AG09309 (cell line): ENCODE data around the gene ACTR3.

Experiments
- DNase-seq: peaks from one replicate; pipeline ENCODE4 v3.0.0-alpha.2; 2010; ENCODE audit warnings: low read depth
- H3K4me3 ChIP-seq: 2 replicates; pipeline ENCODE4 v1.5.1; 2011; ENCODE audit warnings: mild to moderate bottlenecking, low read depth, low read length, moderate library complexity; ENCODE audit not compliant: control insufficient read depth
- TF ChIP-seq, protein P1 (sequence below): IDR thresholded peaks from 2 replicates; pipeline ENCODE4 v1.5.1; 2011; ENCODE audit warnings: mild to moderate bottlenecking, low read depth, low read length, inconsistent platforms; ENCODE audit not compliant: insufficient read depth, control insufficient read depth; ENCODE audit errors: missing control alignments

ACTR3 gene

DNA sequence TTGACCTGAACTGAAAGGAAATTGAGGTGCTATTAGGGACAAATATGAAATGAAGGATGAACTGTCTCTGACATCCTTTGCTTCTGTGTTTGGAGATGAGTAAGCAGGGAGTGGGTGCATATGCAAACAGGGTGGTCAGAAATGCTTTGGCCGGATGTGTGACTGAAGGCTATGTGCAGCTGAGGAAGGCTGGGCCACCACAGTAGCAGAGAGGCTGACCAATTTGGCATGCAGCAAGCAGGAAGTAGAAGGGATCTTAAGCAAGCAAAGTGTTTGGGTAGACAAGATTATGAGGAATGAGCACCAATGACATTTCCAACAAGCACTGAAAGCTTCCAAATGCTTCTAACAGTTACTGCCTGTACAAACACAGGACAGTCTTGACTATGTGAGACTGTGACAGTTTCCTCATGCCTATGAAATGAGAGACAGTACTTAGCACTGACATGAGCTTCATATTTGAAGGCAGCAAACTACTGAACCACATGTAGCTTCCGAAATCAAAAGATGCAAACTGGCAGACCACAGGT, 3.3 kb upstream of the ACTR3 start:
- peak; percentile 67 for DNase-seq

DNA sequence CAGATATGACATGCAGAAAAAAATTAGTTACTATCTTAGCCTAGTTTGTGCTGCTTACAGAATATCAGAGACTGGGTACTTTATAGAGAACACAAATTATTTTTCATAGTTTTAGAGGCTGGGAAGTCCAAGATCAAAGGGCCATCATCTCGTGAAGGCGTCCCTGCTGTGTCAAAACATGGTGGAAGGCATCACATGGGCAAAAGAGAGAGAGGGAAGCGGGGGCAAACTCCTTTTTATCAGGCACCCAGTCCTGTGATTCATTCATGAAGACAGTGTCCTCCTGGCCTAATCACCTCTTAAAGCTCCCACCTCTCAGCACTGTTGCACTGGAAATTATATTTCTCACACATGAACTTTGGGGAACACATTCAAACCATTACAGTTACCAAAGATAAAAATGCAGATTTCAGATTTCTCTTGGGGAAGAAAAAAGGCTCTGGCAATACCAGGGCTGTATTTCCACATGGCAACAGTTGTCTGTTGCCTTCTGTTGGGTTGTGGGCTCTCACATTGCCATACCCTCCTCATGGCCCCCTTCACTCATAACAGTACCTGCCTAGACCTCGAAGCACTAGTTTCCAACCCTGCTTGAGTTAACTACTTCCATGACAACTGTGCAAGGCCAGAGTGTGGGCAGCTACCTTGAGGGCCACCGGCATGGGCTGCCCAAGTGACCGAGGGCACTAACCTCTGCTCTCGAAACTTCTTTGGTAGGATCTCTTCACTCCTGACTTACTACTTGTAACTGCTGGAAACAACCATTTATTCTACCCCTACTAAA, 2.7 kb upstream of the ACTR3 start:
- DNase-seq, result no peak
- TF ChIP-seq, protein P1, sequence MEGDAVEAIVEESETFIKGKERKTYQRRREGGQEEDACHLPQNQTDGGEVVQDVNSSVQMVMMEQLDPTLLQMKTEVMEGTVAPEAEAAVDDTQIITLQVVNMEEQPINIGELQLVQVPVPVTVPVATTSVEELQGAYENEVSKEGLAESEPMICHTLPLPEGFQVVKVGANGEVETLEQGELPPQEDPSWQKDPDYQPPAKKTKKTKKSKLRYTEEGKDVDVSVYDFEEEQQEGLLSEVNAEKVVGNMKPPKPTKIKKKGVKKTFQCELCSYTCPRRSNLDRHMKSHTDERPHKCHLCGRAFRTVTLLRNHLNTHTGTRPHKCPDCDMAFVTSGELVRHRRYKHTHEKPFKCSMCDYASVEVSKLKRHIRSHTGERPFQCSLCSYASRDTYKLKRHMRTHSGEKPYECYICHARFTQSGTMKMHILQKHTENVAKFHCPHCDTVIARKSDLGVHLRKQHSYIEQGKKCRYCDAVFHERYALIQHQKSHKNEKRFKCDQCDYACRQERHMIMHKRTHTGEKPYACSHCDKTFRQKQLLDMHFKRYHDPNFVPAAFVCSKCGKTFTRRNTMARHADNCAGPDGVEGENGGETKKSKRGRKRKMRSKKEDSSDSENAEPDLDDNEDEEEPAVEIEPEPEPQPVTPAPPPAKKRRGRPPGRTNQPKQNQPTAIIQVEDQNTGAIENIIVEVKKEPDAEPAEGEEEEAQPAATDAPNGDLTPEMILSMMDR, result no peak
- H3K4me3 ChIP-seq, result no peak overlapping the region

More for the DNA sequence above, 3.3 kb upstream of the ACTR3 start:
- TF ChIP-seq, protein P1, result no peak
- no peak overlapping the region for H3K4me3 ChIP-seq

DNA sequence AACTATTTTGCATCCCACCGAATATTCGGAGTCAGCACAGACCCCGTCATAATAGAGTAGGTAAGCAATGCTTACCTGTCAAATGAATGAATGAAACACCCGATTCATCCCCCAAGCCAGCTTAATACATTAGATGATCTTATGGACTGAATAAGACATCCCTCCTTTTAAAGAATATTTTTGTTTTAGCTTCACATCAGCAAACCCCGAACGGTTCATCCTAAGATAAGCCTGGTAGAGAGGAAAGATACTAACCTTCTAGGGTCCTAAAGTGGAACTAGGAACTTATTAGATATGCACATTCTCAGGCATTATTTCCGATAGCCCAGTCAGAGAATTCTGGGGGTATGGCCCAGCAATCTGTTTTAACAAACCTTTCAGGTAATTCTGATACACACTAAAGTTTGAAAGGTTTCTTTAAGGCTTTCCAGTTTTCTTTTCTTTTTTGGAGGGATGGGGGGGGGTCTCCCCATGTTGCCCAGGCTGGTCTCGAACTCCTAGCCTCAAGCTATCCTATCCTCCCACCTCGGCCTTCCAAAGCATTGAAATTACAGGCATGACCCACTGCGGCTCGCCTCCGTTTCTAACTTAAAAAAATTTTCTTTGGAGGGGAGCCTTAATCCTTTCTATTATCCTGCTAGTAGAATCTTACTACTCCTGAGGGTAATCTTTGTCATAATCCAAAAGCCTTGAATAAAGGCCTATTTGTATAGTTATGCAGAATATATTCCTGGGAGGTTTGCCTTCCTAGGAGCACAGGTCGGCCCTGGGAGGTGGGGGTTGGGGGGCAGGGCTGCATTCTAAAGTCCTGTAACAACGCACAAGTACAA, 1.0 kb upstream of the ACTR3 start:
- H3K4me3 ChIP-seq, result peak overlapping the region; percentile 60
- TF ChIP-seq, protein P1, result no peak
- no peak for DNase-seq

DNA sequence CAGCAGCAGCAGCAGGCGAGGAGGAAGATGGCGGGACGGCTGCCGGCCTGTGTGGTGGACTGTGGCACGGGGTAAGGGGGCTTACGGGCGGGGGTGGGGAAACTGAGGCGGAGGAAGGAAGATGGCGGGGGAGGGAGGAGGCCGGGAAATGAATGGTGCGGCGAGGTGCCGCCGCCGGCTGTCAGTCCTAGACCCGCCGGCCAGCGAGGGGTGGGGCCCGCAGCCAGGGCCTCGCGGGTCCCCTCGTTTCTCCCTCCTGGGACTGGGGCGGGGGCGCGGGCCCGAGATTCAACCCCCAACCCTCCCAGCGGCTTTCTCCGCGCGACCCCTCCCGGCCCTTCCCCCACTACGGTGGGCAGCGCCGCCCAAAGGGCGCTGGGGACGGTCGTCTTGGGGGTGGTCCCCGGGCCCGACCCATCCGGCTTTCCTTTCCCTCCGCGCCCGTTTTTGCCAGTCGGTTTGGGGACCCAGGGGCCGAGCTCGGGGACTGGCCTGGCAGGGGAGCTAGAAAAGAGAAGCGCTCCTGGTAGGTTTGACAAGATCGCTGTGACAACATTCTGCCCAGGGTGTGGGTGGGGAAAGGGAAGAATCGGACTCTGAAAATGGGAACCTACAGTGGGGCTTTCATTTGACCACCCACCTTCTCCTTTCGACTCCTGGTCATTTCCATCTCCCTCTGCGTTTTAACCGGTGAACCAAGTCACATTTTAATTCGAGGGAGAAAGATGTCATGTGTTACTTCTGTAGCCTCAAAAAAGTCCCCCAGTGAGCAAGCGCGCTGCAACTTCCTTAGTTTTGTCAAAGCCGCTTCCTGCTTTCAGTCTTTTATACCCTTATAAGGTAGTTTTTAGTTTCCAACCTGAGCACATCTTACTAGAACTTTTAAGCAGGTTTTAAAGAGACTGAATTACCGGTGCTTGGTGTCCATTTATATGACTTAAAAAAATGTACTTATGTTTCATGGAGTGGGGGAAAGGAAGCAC, 655 bp downstream of the ACTR3 start:
- no peak for DNase-seq
- TF ChIP-seq, protein P1, result no peak
- H3K4me3 ChIP-seq, result peak overlapping the region; percentile 73

DNA sequence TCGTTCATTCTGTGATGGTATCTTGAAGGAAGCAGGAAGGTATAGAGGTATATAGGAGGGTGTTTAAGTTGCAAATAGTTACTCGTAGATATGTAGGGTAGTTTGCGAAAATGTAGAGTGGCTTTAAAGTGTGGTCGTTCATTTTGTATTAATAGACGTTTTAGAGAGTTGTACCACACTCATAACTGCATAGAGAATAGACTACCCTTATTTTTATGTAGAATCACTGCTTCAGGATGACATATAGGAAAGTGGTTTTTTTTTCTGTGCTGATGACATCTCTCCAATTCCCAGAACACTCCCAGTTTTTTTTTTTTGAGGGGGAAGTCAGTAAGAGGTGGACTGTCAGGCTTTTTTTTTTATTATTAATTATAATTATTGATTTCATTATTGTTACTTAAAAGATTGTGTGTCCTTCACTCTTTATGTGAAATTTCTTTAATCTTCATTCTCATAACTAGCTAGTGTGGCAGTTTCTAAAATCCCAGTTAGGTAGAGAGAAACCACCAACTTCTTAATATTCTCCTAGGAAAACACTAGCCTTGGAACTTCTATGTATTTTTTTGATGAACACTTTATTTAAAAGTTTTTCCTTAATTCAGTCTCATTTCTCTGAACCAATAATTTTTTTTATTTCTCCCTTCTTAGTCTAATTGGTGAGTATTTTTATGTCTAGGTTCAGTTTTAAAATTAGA, 1.5 kb downstream of the ACTR3 start:
- peak overlapping the region; percentile 73 for H3K4me3 ChIP-seq
- no peak for DNase-seq
- TF ChIP-seq, protein P1, result no peak
